LNCAP (cell line): ENCODE data around the gene TMEM135.

Source experiments
- CTCF ChIP-seq: fragments of 450-650 bp; IDR thresholded peaks from 2 replicates; pipeline ENCODE4 v1.5.1; 2017; ENCODE audit warnings: mild to moderate bottlenecking

TMEM135 gene

GRCh38 chr11:87076260-87076783 lies 38.6 kb downstream of the TMEM135 start:
- TF ChIP-seq CTCF: no peak

GRCh38 chr11:87076874-87077429 lies 39.2 kb downstream of the TMEM135 start:
- TF ChIP-seq CTCF: no peak

- no peak for TF ChIP-seq CTCF
Measured at GRCh38 chr11:87081358-87081757, 43.6 kb downstream of the TMEM135 start.

DNA sequence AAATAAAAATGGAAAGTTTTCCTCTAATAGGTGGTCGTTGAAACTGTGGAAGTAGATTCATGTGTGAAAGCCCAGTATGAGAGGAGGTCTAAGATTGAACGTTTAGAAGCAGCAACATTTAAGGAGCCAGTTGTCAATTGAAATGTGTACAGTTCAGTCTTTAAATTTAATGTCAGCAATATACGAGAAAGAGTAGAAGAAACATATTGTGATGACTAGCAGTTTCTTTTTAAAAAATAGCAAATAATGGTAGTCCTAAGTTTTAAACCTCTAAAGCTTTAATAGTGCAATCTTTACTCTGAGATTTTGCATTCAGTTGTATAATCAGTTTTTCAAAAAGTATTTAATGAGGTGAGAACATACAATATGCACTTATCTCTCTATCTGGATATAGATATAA lies 44.9 kb downstream of the TMEM135 start:
- TF ChIP-seq CTCF: no peak

DNA sequence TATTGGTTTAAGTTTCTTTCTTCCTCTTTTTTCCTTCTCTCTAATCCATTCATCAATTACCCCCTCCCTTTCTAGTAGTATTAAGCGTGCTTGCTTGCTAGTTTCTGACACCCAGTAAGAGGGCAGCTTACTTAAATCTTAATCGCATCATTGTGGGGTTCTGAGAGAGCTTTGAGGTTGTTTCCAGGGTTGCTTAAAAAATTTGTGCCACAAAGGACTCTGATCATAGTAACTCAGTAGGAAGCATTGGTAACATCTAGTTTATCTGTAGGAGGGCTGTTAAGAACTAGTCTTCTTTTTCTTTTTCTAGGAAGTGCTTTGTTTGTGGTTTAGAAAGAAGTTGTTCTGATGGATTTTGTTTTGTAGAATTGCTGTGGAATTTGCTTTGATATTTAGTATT lies 45.3 kb downstream of the TMEM135 start:
- TF ChIP-seq CTCF: no peak

GRCh38 chr11:87092159-87092558 lies 54.4 kb downstream of the TMEM135 start:
- no peak for TF ChIP-seq CTCF

- no peak for TF ChIP-seq CTCF
Measured at GRCh38 chr11:87092567-87092966, 54.8 kb downstream of the TMEM135 start.

DNA sequence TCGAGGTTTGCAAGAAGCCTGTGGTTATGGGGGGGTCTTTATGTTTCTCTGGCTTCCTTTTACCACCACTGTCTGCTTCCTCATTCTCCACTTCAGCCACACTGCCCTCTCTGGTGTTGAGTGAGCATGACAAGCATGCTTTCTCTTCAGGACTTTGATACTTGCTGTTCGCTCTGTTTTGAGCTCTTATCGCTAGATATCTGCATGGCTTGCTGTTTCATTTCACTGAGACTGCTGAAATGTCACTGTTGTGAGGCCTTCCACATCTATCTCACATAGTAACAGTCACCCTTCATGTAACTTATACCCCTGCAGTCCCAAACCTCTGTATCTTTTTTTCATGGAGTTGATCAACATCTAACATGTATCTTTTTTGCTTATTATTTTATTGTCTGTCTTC lies 59.8 kb downstream of the TMEM135 start:
- TF ChIP-seq CTCF: peak; percentile 62
